ENCODE measurements around the gene CENPK. TPM values are rescaled to one million over a fixed set of nuclear protein-coding genes. Genes with fewer than 3 reads are reported as not detected.

CENPK gene
- total RNA-seq, 3 donors from 2014 or later, result 5.5 to 20.5 (median 7.4) TPM

GRCh38 chr5:65535529-65535987 lies 27.4 kb downstream of the CENPK start:
- TF ChIP-seq, protein P1, sequence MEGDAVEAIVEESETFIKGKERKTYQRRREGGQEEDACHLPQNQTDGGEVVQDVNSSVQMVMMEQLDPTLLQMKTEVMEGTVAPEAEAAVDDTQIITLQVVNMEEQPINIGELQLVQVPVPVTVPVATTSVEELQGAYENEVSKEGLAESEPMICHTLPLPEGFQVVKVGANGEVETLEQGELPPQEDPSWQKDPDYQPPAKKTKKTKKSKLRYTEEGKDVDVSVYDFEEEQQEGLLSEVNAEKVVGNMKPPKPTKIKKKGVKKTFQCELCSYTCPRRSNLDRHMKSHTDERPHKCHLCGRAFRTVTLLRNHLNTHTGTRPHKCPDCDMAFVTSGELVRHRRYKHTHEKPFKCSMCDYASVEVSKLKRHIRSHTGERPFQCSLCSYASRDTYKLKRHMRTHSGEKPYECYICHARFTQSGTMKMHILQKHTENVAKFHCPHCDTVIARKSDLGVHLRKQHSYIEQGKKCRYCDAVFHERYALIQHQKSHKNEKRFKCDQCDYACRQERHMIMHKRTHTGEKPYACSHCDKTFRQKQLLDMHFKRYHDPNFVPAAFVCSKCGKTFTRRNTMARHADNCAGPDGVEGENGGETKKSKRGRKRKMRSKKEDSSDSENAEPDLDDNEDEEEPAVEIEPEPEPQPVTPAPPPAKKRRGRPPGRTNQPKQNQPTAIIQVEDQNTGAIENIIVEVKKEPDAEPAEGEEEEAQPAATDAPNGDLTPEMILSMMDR (IDR thresholded peaks at IDR 0.05), result no peak
- intact Hi-C loops (cut with DNase I, micrococcal nuclease), result no loop called here
- Histone ChIP-seq H3K9me3 (no peaks in the 10 kb centered on the region), H3K4me3 (no peak overlapping the region), H3K36me3 (ENCODE audit: low read depth) (no peaks in the 10 kb centered on the region), H3K4me1 (ENCODE audit: low read depth) (no peaks in the 10 kb centered on the region)
- peak in 1 of 3 donors; percentile 13 for DNase-seq
- peak; percentile 89 for ATAC-seq

- intact Hi-C loops (cut with DNase I, micrococcal nuclease), result no loop called here
- ATAC-seq (no peak), DNase-seq (no peak)
- no peaks in the 10 kb centered on the region for H3K4me1 ChIP-seq (ENCODE audit: low read depth)
- TF ChIP-seq, protein P1 (IDR thresholded peaks at IDR 0.05), result no peak
- H3K4me3 ChIP-seq, result no peak overlapping the region
- H3K9me3 ChIP-seq, result no peaks in the 10 kb centered on the region
- no peaks in the 10 kb centered on the region for H3K36me3 ChIP-seq (ENCODE audit: low read depth)
Measured at GRCh38 chr5:65530904-65531303, 32.1 kb downstream of the CENPK start.

DNA sequence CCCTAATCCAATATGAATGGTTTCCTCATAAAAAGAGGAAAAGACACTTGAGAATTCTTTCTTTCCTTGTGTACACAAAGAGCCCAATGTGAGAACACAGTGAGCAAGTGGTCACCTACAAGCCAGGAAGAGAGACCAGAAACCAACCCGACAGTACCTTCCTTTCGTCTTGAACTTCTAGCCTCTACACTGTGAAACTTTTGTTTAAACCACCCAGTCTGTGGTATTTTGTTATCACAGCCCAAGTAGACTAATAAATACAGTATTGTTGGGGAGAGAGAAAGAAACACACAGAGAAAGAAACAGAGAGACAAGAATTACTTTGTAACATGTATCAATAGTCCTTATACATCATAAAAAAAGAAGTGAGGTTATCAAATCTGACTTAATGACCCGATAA lies 37.2 kb downstream of the CENPK start:
- ATAC-seq (no peak), DNase-seq (no peak)
- Histone ChIP-seq H3K9me3 (no peaks in the 10 kb centered on the region), H3K36me3 (ENCODE audit: low read depth) (no peaks in the 10 kb centered on the region), H3K4me3 (no peak overlapping the region), H3K4me1 (ENCODE audit: low read depth) (no peaks in the 10 kb centered on the region)
- TF ChIP-seq, protein P1 (IDR thresholded peaks at IDR 0.05), result no peak
- intact Hi-C loops (cut with DNase I, micrococcal nuclease), result no loop called here

DNA sequence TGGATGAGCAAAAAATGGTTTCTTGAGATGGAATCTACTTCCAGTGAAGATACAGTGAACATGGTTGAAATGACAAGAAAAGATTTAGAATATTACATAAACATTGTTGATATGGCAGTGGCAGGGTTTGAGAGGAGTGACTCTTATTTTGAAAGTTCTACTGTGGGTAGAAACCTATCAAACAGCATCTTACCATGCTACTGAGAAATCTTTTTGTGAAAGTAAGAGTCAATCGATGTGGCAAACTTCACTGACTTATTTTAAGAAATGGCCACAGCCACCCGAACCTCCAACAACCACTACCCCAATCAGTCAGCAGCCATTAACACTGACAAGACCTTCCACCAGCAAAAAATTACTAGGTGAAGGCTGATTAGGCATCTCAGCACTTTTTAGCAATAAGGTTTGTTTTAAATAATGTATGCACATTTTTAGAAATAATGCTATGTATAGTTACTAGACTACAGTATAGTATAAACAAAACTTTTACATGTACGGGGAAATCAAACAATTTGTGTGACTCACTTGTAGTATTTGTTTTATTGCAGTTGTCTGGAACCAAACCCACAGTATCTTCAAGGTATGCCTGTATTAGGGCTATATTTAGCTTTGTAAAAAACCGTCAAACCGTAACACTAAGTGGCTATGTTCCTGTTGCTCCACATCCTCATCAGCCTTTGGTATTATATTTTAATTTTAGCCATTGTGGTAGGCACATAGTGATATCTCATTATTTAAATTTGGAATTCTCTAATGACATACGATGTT lies 50.6 kb downstream of the CENPK start:
- Histone ChIP-seq H3K4me1 (ENCODE audit: low read depth) (no peaks in the 10 kb centered on the region), H3K9me3 (no peaks in the 10 kb centered on the region), H3K4me3 (no peak overlapping the region), H3K36me3 (ENCODE audit: low read depth) (no peaks in the 10 kb centered on the region)
- TF ChIP-seq, protein P1 (IDR thresholded peaks at IDR 0.05), result no peak
- ATAC-seq, result peak; percentile 15
- DNase-seq, result no peak
- intact Hi-C loops (cut with DNase I, micrococcal nuclease), result no loop called here

DNA sequence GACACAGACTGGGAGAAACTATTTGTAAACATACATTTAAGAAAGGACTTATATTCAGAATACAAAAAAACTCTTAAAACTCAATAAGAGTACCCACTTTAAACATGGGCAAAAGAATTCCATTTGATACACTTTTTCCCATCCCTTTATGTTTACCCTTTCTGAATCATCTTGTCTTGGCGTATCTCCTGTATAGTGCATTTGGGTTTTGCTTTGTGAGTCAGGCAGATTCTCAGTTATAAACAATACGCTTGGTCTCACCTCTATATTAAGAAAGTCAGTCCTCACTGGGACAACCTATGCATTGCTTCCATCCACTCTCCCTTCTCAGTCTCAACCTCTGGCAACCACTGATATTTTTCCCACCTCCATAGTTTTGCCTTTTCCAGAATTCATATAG lies 54.0 kb downstream of the CENPK start:
- H3K36me3 ChIP-seq (ENCODE audit: low read depth), result no peaks in the 10 kb centered on the region
- intact Hi-C loops (cut with DNase I, micrococcal nuclease), result no loop called here
- TF ChIP-seq, protein P1 (IDR thresholded peaks at IDR 0.05), result no peak
- no peak for DNase-seq
- no peaks in the 10 kb centered on the region for H3K9me3 ChIP-seq
- H3K4me1 ChIP-seq (ENCODE audit: low read depth), result no peaks in the 10 kb centered on the region
- no peak overlapping the region for H3K4me3 ChIP-seq
- no peak for ATAC-seq
